ENCODE results near the gene ARVCF.

The ARVCF gene

DNA sequence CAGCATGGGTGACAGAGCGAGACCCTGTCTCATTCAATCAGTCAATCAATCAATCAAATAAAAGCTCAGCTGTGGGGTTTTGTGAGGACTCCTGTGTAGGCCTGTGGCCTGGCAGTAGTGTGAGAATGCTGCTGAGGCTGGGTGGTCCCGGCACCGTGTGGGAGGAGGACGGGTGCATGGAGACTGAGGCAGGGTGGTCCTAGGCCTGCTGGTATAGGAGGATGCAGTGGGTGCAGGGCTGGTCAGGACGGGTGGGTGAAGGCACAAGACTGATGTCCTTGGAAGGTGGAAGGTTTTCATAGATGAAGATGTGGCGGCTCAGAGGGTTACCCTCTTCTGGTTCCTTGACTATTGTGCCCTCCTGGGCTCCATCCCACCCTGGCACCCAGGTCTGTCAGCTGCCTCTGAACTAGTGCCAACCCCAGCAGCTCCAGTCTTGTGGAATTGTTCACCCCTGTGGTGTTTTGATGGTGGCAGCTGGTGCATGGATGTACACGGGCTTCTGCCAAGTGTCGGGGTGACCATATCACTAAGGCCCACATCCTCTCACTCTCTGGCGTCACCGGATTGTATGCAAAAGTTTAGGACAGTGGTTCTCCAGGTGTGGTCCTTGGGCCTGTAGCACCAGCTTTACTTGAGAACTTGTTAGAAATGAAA lies 28.0 kb upstream of the ARVCF start:
- no peak for DNase-seq (ENCODE audit: low read depth in 1 of 2, low spot score in 1 of 2)
- TF ChIP-seq JUND (IDR thresholded peaks at IDR 0.05; ENCODE audit: low read depth): no peak
- in situ Hi-C loops (cut with HindIII; ENCODE audit: low pct_unique_long_range_greater_than_20kb, low sequenced_read_pairs): no loop called here

DNA sequence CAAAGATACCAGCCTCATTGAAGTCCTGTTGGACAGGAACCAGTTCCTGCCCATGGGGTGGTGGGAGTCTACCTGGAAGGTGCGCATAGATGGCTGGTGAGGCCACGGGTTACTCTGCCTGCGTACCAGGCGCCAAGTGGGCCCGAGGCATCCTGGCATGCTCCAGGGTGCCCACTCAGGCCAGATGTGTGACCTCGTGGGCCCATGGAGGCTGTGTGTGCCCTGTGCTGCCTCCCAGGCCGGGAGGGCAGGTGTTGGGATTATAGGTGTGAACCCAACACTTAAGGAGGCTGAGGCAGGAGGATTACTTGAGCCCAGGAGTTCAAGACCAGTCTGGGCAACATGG lies 27.3 kb upstream of the ARVCF start:
- no peak for TF ChIP-seq JUND (IDR thresholded peaks at IDR 0.05; ENCODE audit: low read depth)
- in situ Hi-C loops (cut with HindIII; ENCODE audit: low pct_unique_long_range_greater_than_20kb, low sequenced_read_pairs): no loop called here
- no peak for DNase-seq (ENCODE audit: low read depth in 1 of 2, low spot score in 1 of 2)

DNA sequence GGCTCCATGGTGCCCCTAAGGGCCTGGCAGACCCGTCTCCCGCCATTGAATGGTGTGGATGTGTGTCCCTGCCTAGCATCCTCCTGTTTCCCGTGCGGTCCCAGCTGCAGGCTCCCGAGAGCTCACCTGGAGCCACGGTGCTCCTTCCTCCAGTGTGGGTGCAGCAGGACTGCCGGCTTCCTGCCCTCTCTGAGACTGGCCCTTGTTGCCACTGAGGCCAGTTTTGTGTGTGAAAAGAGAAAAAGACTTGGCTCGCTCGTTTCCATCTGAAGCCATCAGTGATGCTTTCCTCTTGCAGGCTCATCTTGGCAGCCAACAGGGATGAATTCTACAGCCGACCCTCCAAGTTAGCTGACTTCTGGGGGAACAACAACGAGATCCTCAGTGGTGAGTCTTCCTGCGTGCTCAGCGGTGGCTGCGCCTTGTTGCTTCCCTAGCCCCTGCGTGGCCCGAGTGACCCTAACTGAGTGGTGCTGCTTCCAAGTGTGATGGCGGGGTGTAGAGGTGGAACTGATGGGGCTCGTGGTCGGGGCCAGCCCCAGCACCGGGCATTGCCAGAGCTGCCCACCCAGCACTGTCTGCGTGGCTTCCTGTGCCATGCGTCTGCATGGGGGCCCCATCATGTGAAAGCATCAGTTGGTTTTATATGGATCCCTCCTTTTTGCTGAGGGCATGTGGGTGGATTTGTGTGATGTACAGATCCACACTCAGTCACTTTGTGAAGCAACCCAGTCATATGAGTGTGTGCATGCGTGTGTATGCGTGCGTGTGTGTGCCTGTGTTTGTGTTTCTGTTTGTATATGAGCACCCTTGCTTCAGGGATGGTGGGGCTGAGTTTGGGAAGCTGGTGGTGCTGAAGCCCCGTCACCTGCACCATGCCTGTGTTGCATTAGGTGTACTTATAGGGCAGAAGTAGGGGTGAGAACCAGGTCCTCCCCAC lies 26.7 kb upstream of the ARVCF start:
- in situ Hi-C loops (cut with HindIII; ENCODE audit: low pct_unique_long_range_greater_than_20kb, low sequenced_read_pairs): no loop called here
- no peak for DNase-seq (ENCODE audit: low read depth in 1 of 2, low spot score in 1 of 2)
- no peak for TF ChIP-seq JUND (IDR thresholded peaks at IDR 0.05; ENCODE audit: low read depth)

DNA sequence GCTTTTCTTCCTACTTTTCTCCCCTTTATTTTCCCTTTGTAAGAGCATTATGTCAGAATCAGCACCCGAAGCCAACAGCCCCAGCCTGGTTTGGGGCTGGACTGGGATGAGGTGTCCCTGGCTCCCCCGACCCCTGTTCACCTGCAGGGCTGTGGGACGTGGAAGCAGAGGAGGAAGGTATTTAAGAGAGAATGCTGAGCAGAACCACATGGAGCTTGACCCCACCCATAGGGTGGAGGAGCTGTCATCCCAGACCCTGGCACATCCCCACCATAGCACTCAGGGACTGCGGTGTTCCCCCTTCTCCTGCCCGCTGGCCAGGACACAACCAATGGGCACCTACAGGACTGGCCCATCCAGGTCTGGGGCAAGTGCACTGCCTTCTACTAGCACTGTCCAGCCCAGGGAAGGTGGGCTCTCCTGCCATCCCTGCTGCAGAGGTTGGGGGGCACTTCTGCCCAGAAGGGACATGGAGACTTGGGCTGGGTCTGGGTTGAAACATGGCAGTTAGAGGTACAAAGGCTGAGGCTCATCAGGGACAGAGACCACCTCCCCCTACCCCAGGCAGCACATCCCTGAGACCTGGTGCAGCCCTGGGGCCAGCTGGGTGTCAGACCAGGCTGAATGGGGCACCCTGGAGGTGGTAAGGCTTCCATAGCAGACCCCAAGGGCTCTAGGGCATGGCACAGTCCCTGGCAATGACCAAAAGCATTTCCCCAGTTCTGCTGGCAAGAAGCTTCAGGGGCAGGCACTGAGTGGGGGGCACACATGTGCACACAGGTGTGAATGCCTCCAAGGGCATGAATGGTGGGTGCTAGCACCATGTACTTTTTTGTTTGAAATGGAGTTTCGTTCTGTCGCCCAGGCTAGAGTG lies 23.9 kb upstream of the ARVCF start:
- in situ Hi-C loops (cut with HindIII; ENCODE audit: low pct_unique_long_range_greater_than_20kb, low sequenced_read_pairs): no loop called here
- TF ChIP-seq JUND (IDR thresholded peaks at IDR 0.05; ENCODE audit: low read depth): no peak
- DNase-seq (ENCODE audit: low read depth in 1 of 2, low spot score in 1 of 2): no peak

DNA sequence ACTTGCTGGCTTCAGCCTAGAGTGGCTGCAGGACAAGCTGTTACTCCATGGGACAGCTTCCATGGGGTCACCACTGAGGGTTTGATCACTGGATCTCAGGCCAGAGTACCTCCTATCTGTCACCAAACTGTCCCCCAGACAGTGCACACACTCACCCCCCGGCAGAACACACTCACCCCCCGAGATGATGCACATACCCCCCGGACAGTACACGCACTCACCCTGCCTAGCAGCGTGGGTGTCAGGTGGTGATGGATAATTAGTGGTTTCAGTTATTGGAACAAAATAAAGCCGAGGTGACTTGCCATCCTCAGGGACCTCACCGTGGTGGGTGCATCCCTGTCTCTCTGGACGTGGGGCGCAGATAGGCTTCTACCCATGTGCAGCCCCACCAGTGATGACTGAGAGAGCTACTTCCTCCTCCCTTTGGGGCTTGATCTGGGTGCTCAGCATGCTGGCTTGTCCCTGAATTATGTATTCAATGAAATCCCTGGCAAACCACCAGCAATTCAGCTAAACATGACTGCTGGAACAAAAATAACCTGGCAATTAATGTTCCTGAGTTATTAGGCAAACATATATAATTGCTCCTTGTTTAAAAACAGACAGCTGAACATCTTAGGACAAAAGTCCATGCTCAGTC lies 23.2 kb upstream of the ARVCF start:
- in situ Hi-C loops (cut with HindIII; ENCODE audit: low pct_unique_long_range_greater_than_20kb, low sequenced_read_pairs): no loop called here
- no peak for TF ChIP-seq JUND (IDR thresholded peaks at IDR 0.05; ENCODE audit: low read depth)
- no peak for DNase-seq (ENCODE audit: low read depth in 1 of 2, low spot score in 1 of 2)

DNA sequence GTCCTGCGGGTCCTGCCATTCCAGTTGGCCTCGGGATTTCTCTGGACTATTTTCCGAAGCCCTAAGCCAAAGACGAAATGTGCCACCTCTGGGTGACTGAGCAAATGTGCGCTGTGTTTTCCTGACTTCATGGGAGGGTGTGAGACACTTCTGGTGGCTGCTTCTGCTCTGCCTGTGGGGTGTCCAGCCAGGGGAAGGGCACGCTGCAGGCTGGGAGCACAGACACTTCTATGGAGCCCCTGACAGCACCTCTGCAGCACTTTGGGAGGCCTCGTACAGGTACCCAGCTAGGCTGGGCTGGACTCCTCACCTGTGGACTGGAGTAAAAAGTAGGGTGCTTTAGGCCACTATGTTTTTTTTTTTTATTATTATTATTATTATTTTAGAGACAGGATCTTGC lies 22.0 kb upstream of the ARVCF start:
- in situ Hi-C loops (cut with HindIII; ENCODE audit: low pct_unique_long_range_greater_than_20kb, low sequenced_read_pairs): no loop called here

DNA sequence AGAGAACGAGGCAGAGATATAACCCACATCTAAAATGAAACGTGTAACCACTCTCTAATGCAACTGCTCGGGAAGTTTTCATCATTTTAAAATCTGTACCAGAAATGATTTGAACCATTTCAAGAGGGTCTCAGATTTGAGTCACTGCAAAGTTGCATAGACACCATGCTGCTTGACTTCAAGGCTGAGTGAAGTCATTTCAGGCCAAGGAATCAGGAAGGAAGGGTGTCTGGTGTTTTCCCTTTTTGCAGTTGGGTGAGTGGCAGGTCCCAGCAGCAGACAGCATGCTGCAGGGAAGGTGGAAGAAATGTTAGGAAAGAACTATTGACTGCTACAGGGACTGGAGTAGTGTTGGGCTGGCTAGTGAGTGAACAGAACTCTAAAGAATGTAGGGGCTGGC lies 20.8 kb upstream of the ARVCF start:
- no peak for DNase-seq (ENCODE audit: low read depth in 1 of 2, low spot score in 1 of 2)
- in situ Hi-C loops (cut with HindIII; ENCODE audit: low pct_unique_long_range_greater_than_20kb, low sequenced_read_pairs): no loop called here
- TF ChIP-seq JUND (IDR thresholded peaks at IDR 0.05; ENCODE audit: low read depth): no peak

More for the DNA sequence above, 22.0 kb upstream of the ARVCF start:
- TF ChIP-seq JUND (IDR thresholded peaks at IDR 0.05; ENCODE audit: low read depth): no peak
- no peak for DNase-seq (ENCODE audit: low read depth in 1 of 2, low spot score in 1 of 2)

DNA sequence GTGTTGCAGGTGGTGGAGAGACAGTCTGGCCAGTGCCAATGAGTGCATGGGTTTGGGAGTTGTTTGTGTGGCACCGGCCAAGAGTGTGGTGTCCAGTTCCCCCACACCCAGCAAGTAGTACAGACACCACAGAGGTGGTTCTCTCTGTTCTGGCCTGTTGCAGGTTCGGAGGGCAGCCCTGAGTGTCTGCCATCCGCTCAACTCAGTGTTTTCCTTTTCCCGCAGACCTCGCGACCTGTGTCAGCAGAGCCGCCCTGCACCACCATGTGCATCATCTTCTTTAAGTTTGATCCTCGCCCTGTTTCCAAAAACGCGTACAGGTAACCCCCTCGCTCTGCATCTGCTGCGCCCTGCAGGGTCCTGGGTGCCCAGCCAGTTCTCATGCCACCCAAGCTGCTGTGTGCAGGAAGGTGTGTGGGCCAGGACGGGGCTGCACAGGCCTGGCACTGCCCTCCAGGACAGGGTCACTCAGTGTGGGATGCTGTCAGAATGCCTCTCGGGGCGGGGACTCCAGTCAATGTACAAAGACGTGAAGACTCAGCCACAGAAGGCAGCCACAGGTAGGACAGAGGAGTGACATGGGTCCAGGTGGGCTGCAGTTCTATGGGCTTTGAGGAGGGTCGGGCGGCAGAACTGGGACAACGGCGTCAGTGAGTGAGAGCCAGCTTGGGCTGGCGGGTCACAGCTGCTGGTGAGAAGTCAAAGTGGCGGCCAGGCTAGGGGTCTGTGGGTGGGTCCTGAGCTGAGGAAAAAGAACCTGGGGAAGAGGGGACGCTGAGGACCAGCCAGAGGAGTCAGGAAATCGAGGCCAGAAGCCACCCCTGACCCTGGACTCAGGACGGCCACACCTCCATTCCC lies 20.1 kb upstream of the ARVCF start:
- in situ Hi-C loops (cut with HindIII; ENCODE audit: low pct_unique_long_range_greater_than_20kb, low sequenced_read_pairs): no loop called here
- no peak for TF ChIP-seq JUND (IDR thresholded peaks at IDR 0.05; ENCODE audit: low read depth)
- DNase-seq (ENCODE audit: low read depth in 1 of 2, low spot score in 1 of 2): no peak

DNA sequence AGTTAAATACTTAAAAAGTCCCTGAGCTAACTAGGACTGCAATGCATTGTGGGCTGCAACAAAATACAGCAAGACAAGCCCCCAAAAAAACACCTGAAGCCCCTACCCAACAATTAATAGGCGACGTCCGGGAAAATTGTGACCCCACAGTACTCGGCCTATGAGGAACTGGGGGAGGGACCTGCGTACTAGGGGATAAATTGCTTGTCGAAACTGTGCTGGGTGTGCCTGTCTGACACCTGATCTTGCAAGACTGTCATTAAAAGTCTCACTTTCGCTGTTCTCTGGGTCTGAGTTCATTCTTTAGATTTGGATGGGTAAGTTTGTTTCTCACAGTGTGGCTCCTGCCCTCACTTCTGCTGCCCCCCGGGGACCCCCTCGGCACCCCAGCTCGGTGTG lies 19.5 kb upstream of the ARVCF start:
- in situ Hi-C loops (cut with HindIII; ENCODE audit: low pct_unique_long_range_greater_than_20kb, low sequenced_read_pairs): no loop called here
- no peak for TF ChIP-seq JUND (IDR thresholded peaks at IDR 0.05; ENCODE audit: low read depth)
- no peak for DNase-seq (ENCODE audit: low read depth in 1 of 2, low spot score in 1 of 2)

DNA sequence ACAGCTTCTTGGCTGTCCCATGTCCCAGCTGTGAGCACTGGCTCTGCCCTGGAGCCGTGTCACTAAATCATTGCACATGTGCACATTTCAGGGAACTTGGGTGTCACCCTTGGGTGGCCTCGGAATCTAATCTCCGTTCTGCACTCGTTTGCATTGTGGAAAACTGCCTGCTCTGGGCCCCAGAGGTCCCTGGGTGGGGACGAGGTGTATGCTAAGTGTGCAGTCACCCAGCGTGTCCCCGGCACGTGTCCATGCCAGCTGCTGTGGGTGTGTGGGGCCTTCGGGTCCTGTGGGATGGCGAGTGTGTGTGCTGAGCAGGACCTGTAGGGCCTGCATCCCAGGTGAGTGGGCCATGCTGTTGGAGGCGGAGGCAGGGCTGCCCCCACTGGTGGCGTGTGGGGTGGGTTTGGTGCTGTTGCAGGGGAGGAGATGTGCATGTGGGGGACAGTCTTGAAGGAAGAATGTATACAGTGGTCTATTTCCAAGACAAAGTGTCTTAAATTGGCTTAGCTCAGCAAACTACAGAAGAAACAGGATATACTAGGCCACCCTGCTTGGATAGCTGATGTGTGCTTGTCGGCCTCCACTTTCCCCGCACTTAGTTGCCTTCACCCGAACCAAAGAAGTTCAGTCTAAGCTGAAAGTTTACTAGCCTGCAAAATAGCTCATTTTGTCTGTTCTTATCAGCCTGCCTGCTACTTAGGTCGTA lies 18.9 kb upstream of the ARVCF start:
- no peak for DNase-seq (ENCODE audit: low read depth in 1 of 2, low spot score in 1 of 2)
- TF ChIP-seq JUND (IDR thresholded peaks at IDR 0.05; ENCODE audit: low read depth): no peak
- in situ Hi-C loops (cut with HindIII; ENCODE audit: low pct_unique_long_range_greater_than_20kb, low sequenced_read_pairs): no loop called here

DNA sequence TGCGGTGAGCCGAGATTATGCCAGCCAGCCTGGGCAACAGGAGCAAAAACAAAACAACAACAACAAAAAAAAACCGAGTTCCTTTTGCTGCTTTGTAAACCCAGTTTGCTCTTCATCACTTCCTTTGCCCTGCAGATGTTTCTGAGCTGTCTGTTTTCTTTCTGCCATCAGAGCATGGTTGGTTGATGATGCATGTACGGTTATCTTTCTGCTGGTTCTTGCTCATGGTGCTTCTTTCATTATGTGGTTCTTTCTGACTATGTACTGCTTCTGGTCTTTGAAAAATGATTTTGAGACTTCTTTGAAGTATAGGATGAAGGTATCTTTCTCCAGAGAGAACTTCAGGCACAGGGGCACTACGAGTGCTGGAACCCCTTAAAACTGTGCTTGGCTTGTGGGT lies 17.5 kb upstream of the ARVCF start:
- DNase-seq (ENCODE audit: low read depth in 1 of 2, low spot score in 1 of 2): no peak
- in situ Hi-C loops (cut with HindIII; ENCODE audit: low pct_unique_long_range_greater_than_20kb, low sequenced_read_pairs): no loop called here
- TF ChIP-seq JUND (IDR thresholded peaks at IDR 0.05; ENCODE audit: low read depth): no peak
